Endodermal cell (in vitro differentiated cells): ENCODE results near the gene IGFN1. TPM values are rescaled to one million over a fixed set of nuclear protein-coding genes. Genes with fewer than 3 reads are reported as not detected.

Experiments
- DNase-seq: peaks from one replicate; pipeline ENCODE4 v3.0.0-alpha.2; 2017
- H3K27ac ChIP-seq: 2 replicates; pipeline ENCODE4 v1.5.1; 2013; ENCODE audit warnings: mild to moderate bottlenecking, low read depth, low read length, moderate library complexity
- H3K27me3 ChIP-seq: 2 replicates; pipeline ENCODE4 v1.6.1; 2013; ENCODE audit warnings: mild to moderate bottlenecking, low read length, moderate library complexity; ENCODE audit not compliant: insufficient read depth, control insufficient read depth, poor library complexity, severe bottlenecking
- H3K36me3 ChIP-seq: 2 replicates; pipeline ENCODE4 v1.7.0; 2013; ENCODE audit warnings: mild to moderate bottlenecking, low read length, moderate library complexity; ENCODE audit not compliant: control insufficient read depth, insufficient read depth
- H3K4me1 ChIP-seq: one replicate; pipeline ENCODE4 v1.7.0; 2013; ENCODE audit warnings: low read length; ENCODE audit not compliant: control insufficient read depth, insufficient read depth
- H3K4me3 ChIP-seq: 2 replicates; pipeline ENCODE4 v1.5.1; 2013; ENCODE audit warnings: mild to moderate bottlenecking, low read length, moderate library complexity
- H3K9ac ChIP-seq: 2 replicates; pipeline ENCODE4 v1.6.1; 2013; ENCODE audit warnings: mild to moderate bottlenecking, low read length, moderate library complexity; ENCODE audit not compliant: poor library complexity, severe bottlenecking; ENCODE audit errors: extremely low read depth
- H3K9me3 ChIP-seq: 2 replicates; pipeline ENCODE4 v1.6.1; 2013; ENCODE audit warnings: mild to moderate bottlenecking, low read length, moderate library complexity; ENCODE audit not compliant: control insufficient read depth
- H3K27ac Mint-ChIP-seq: 2 replicates; pipeline ENCODE4 v1.8.0; 2020; ENCODE audit warnings: mixed read lengths
- H3K27me3 Mint-ChIP-seq: 2 replicates; pipeline ENCODE4 v1.8.0; 2021; ENCODE audit warnings: mild to moderate bottlenecking, mixed read lengths; ENCODE audit not compliant: insufficient read depth
- H3K36me3 Mint-ChIP-seq: 2 replicates; pipeline ENCODE4 v1.8.0; 2020; ENCODE audit warnings: low read depth, mixed read lengths
- H3K4me1 Mint-ChIP-seq: 2 replicates; pipeline ENCODE4 v1.8.0; 2020; ENCODE audit warnings: mixed read lengths
- H3K4me3 Mint-ChIP-seq: 2 replicates; pipeline ENCODE4 v1.8.0; 2020; ENCODE audit warnings: mild to moderate bottlenecking, moderate library complexity, mixed read lengths
- H3K9me3 Mint-ChIP-seq: 2 replicates; pipeline ENCODE4 v1.8.0; 2020; ENCODE audit warnings: mild to moderate bottlenecking, mixed read lengths
- WGBS, 2 experiments: methylation state at CpG; one replicate each; pipeline versions ENCODE4 v1.1.5 to v1.1.7; 2013; ENCODE audit warnings: missing lambda C conversion rate in 2 of 2, mixed read lengths in 1 of 2; ENCODE audit not compliant: insufficient coverage in 1 of 2, insufficient read length in 1 of 2; 5-methylcytosine and 5-hydroxymethylcytosine counted together
- total RNA-seq, 2 donors: library from RNA; stranded (reverse); fragmentation: NEBNext Ultra II Directional in 1 of 2; extraction: Animal tissue kit (Norgen Biotek cat#: 25700) in 1 of 2; gene quantifications; 2 replicates in 1 of 2; 3 replicates in 1 of 2; pipeline ENCODE4 v1.2.1, GENCODE V29; 2021
- TF ChIP-seq, protein P1 (sequence below): fragments of 200-600 bp; sonication (generic); conservative IDR thresholded peaks from 2 replicates; pipeline ENCODE4 v1.5.0; 2021; ENCODE audit warnings: antibody characterized with exemption, mild to moderate bottlenecking

IGFN1 gene
- total RNA-seq, 2 donors from 2014 or later, result not detected

DNA sequence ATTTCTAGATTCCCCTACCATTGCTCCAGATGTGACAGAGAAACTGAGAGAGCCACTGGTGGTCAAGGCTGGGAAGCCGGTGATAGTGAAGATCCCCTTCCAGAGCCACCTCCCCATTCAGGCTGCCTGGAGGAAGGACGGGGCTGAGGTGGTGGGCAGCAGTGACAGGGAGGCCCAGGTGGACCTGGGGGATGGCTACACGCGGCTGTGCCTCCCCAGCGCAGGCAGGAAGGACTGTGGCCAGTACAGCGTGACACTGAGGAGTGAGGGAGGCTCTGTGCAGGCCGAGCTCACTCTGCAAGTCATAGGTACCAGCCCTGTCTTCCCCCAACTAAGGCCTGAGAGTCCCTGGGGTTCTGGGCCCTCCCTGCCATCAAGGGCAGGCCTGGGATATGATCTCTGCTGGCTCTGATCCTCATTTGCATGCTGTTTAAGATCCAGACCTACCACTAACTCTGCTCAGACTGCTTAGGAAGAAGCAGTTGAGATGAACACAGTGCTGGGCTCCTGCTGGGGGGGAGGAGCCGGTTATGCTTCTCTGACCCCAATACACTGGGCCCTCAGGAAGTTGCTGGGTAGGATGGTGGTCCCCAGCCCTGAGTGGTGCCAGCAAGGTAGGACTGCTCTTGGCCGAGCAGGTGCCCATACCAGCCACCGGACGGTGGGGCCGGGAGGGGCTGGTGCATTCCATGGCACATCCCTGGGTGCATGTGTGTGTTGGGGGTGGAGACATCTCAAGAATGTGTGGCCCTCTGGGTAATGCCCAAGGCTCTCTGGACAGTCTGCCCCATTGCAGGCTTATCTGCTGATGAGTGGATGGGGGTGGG, 25.1 kb downstream of the IGFN1 start:
- Histone ChIP-seq H3K27me3 (peaks cover 3% of the 10 kb centered on the region), H3K9me3 (no peaks in the 10 kb centered on the region), H3K27ac (no peak overlapping the region), H3K9ac (no peak overlapping the region), H3K36me3 (no peaks in the 10 kb centered on the region), H3K4me3 (no peak overlapping the region), H3K4me1 (no peaks in the 10 kb centered on the region)
- Mint-ChIP-seq H3K36me3 (no peaks in the 10 kb centered on the region), H3K4me1 (peaks cover 17% of the 10 kb centered on the region), H3K27ac (peak overlapping the region; percentile 64), H3K9me3 (no peaks in the 10 kb centered on the region), H3K27me3 (peaks cover 18% of the 10 kb centered on the region), H3K4me3 (no peak overlapping the region)
- peak; percentile 51 for DNase-seq
- WGBS, 2 experiments, result 89 to 90% methylated on average over 2 to 12 of the region's 12 CpGs
- TF ChIP-seq, protein P1, sequence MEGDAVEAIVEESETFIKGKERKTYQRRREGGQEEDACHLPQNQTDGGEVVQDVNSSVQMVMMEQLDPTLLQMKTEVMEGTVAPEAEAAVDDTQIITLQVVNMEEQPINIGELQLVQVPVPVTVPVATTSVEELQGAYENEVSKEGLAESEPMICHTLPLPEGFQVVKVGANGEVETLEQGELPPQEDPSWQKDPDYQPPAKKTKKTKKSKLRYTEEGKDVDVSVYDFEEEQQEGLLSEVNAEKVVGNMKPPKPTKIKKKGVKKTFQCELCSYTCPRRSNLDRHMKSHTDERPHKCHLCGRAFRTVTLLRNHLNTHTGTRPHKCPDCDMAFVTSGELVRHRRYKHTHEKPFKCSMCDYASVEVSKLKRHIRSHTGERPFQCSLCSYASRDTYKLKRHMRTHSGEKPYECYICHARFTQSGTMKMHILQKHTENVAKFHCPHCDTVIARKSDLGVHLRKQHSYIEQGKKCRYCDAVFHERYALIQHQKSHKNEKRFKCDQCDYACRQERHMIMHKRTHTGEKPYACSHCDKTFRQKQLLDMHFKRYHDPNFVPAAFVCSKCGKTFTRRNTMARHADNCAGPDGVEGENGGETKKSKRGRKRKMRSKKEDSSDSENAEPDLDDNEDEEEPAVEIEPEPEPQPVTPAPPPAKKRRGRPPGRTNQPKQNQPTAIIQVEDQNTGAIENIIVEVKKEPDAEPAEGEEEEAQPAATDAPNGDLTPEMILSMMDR, result no peak

DNA sequence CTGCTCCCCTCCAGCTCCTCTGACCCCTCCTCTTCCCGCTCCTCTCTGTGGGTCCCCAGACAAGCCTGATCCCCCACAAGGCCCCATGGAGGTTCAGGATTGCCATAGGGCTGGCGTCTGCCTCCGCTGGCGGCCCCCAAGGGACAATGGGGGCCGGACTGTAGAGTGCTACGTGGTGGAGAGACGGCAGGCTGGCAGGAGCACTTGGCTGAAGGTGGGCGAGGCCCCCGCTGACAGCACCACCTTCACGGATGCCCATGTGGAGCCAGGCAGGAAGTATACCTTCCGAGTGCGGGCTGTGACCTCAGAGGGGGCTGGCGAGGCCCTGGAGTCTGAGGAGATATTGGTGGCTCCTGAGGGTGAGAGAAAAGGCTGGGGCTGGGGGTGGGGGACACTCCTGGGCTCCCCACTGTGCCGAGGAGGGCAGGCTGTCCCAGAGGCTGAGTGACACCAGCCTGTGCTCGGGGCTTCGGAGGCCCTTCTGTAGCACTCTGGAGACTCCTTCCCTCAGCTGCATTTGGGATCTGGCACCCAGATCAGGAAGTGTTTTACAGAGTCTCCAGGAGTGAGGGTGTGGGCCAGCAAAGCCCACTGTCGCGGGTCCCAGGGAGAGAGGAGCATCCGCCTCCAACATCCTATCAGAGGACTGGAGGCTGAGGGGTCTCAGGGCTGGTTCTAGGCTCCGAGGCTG, 25.9 kb downstream of the IGFN1 start:
- 88 to 92% methylated on average over 15 to 20 of the region's 20 CpGs for WGBS, 2 experiments
- no peaks in the 10 kb centered on the region for H3K27me3 ChIP-seq
- peak; percentile 47 for DNase-seq
- H3K4me3 ChIP-seq, result no peak overlapping the region
- TF ChIP-seq, protein P1, result no peak
- no peak overlapping the region for H3K27ac ChIP-seq
- no peak overlapping the region for H3K27ac Mint-ChIP-seq
- H3K9me3 Mint-ChIP-seq, result no peaks in the 10 kb centered on the region
- no peaks in the 10 kb centered on the region for H3K4me1 ChIP-seq
- H3K4me3 Mint-ChIP-seq, result no peak overlapping the region
- H3K9ac ChIP-seq, result no peak overlapping the region
- H3K27me3 Mint-ChIP-seq, result peaks cover 10% of the 10 kb centered on the region
- H3K36me3 Mint-ChIP-seq, result no peaks in the 10 kb centered on the region
- H3K36me3 ChIP-seq, result no peaks in the 10 kb centered on the region
- H3K9me3 ChIP-seq, result no peaks in the 10 kb centered on the region
- H3K4me1 Mint-ChIP-seq, result peaks cover 21% of the 10 kb centered on the region

DNA sequence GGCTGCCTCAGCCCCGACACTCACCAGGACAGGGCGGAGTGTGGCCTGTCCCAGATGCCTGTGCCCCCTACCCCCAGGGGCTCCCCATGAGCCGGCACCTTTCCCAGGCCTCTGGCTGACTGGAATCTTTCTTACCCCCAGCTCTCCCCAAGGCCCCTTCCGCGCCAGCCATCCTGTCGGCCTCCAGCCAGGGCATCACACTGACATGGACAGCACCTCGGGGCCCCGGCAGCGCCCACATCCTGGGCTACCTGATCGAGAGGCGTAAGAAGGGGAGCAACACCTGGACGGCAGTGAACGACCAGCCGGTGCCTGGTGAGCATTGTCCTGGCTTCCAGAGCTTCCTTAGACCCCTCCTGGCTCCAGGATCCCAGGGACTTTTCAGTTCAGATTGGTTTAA, 26.5 kb downstream of the IGFN1 start:
- Mint-ChIP-seq H3K4me3 (no peak overlapping the region), H3K4me1 (peaks cover 23% of the 10 kb centered on the region), H3K9me3 (no peaks in the 10 kb centered on the region), H3K27ac (no peak overlapping the region), H3K27me3 (peaks cover 4% of the 10 kb centered on the region), H3K36me3 (no peaks in the 10 kb centered on the region)
- no peak overlapping the region for H3K4me3 ChIP-seq
- whole genome bisulfite sequencing, 2 experiments, result 93 to 98% methylated on average over 7 to 14 of the region's 14 CpGs
- no peaks in the 10 kb centered on the region for H3K36me3 ChIP-seq
- peak; percentile 39 for DNase-seq
- TF ChIP-seq, protein P1, result no peak
- H3K27me3 ChIP-seq, result no peaks in the 10 kb centered on the region
- H3K4me1 ChIP-seq, result no peaks in the 10 kb centered on the region
- no peak overlapping the region for H3K9ac ChIP-seq
- no peak overlapping the region for H3K27ac ChIP-seq
- H3K9me3 ChIP-seq, result no peaks in the 10 kb centered on the region
